Measurements from ENCODE around the gene OR4K14. TPM values are rescaled to one million over a fixed set of nuclear protein-coding genes. Genes with fewer than 3 reads are reported as not detected.

Gene OR4K14
- total and polyA plus RNA-seq, 2 experiments from 2014 or later: not detected

- no peak overlapping the region for H3K4me3 Mint-ChIP-seq
- no peaks in the 10 kb centered on the region for H3K4me1 ChIP-seq (ENCODE audit: insufficient read depth)
- H3K27me3 Mint-ChIP-seq (ENCODE audit: insufficient read depth, low read depth, poor library complexity): no peaks in the 10 kb centered on the region
Measured at GRCh38 chr14:20008156-20008555, 11.0 kb downstream of the OR4K14 start.

More at GRCh38 chr14:20008156-20008555, 11.0 kb downstream of the OR4K14 start:
- Histone ChIP-seq H3K4me3 (no peak overlapping the region), H2AFZ (no peak overlapping the region), H3K27me3 (ENCODE audit: insufficient read depth) (no peaks in the 10 kb centered on the region), H3K9me2 (ENCODE audit: insufficient read depth) (no peaks in the 10 kb centered on the region), H3F3A (replicated peaks; ENCODE audit: low read depth) (no peaks in the 10 kb centered on the region), H3K27ac (ENCODE audit: low read depth) (no peak overlapping the region), H3K36me3 (ENCODE audit: insufficient read depth) (peaks cover 7% of the 10 kb centered on the region; the same call in 1 of the 2 replicates), H3K79me2 (replicated peaks; ENCODE audit: insufficient read depth) (no peaks in the 10 kb centered on the region), H3K4me2 (no peak overlapping the region), H4K20me1 (replicated peaks; ENCODE audit: insufficient read depth) (no peaks in the 10 kb centered on the region)
- Mint-ChIP-seq H3K36me3 (ENCODE audit: low read depth) (peaks cover 17% of the 10 kb centered on the region), H3K9me3 (peaks cover 87% of the 10 kb centered on the region), H3K4me1 (no peaks in the 10 kb centered on the region), H3K27ac (no peak overlapping the region)
- no peak for TF ChIP-seq NANOG (IDR thresholded peaks at IDR 0.05; ENCODE audit: borderline replicate concordance)
- TF ChIP-seq ETS1 (IDR thresholded peaks at IDR 0.05): no peak
- no peak for TF ChIP-seq CREB1 (CRISPR knock-in tag; IDR thresholded peaks at IDR 0.05; ENCODE audit: low read depth)
- no peak for TF ChIP-seq POLR2AphosphoS5 (IDR thresholded peaks at IDR 0.05; ENCODE audit: low read depth)
- no peak for TF ChIP-seq JUNB (IDR thresholded peaks at IDR 0.05; ENCODE audit: unreplicated experiment)
- TF ChIP-seq EZH2 (IDR thresholded peaks at IDR 0.05; ENCODE audit: low read depth, unreplicated experiment): no peak
- TF ChIP-seq, protein P1, sequence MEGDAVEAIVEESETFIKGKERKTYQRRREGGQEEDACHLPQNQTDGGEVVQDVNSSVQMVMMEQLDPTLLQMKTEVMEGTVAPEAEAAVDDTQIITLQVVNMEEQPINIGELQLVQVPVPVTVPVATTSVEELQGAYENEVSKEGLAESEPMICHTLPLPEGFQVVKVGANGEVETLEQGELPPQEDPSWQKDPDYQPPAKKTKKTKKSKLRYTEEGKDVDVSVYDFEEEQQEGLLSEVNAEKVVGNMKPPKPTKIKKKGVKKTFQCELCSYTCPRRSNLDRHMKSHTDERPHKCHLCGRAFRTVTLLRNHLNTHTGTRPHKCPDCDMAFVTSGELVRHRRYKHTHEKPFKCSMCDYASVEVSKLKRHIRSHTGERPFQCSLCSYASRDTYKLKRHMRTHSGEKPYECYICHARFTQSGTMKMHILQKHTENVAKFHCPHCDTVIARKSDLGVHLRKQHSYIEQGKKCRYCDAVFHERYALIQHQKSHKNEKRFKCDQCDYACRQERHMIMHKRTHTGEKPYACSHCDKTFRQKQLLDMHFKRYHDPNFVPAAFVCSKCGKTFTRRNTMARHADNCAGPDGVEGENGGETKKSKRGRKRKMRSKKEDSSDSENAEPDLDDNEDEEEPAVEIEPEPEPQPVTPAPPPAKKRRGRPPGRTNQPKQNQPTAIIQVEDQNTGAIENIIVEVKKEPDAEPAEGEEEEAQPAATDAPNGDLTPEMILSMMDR (conservative IDR thresholded peaks at IDR 0.05; ENCODE audit: low read depth in 2 of 2): no peak
- TF ChIP-seq STAT1 (IDR thresholded peaks at IDR 0.05; ENCODE audit: unreplicated experiment): no peak
- no peak for TF ChIP-seq ZNF331 (CRISPR knock-in tag; IDR thresholded peaks at IDR 0.05; ENCODE audit: low read depth)
- no peak for TF ChIP-seq ZNF114 (CRISPR knock-in tag; IDR thresholded peaks at IDR 0.05)
- TF ChIP-seq, protein P2, sequence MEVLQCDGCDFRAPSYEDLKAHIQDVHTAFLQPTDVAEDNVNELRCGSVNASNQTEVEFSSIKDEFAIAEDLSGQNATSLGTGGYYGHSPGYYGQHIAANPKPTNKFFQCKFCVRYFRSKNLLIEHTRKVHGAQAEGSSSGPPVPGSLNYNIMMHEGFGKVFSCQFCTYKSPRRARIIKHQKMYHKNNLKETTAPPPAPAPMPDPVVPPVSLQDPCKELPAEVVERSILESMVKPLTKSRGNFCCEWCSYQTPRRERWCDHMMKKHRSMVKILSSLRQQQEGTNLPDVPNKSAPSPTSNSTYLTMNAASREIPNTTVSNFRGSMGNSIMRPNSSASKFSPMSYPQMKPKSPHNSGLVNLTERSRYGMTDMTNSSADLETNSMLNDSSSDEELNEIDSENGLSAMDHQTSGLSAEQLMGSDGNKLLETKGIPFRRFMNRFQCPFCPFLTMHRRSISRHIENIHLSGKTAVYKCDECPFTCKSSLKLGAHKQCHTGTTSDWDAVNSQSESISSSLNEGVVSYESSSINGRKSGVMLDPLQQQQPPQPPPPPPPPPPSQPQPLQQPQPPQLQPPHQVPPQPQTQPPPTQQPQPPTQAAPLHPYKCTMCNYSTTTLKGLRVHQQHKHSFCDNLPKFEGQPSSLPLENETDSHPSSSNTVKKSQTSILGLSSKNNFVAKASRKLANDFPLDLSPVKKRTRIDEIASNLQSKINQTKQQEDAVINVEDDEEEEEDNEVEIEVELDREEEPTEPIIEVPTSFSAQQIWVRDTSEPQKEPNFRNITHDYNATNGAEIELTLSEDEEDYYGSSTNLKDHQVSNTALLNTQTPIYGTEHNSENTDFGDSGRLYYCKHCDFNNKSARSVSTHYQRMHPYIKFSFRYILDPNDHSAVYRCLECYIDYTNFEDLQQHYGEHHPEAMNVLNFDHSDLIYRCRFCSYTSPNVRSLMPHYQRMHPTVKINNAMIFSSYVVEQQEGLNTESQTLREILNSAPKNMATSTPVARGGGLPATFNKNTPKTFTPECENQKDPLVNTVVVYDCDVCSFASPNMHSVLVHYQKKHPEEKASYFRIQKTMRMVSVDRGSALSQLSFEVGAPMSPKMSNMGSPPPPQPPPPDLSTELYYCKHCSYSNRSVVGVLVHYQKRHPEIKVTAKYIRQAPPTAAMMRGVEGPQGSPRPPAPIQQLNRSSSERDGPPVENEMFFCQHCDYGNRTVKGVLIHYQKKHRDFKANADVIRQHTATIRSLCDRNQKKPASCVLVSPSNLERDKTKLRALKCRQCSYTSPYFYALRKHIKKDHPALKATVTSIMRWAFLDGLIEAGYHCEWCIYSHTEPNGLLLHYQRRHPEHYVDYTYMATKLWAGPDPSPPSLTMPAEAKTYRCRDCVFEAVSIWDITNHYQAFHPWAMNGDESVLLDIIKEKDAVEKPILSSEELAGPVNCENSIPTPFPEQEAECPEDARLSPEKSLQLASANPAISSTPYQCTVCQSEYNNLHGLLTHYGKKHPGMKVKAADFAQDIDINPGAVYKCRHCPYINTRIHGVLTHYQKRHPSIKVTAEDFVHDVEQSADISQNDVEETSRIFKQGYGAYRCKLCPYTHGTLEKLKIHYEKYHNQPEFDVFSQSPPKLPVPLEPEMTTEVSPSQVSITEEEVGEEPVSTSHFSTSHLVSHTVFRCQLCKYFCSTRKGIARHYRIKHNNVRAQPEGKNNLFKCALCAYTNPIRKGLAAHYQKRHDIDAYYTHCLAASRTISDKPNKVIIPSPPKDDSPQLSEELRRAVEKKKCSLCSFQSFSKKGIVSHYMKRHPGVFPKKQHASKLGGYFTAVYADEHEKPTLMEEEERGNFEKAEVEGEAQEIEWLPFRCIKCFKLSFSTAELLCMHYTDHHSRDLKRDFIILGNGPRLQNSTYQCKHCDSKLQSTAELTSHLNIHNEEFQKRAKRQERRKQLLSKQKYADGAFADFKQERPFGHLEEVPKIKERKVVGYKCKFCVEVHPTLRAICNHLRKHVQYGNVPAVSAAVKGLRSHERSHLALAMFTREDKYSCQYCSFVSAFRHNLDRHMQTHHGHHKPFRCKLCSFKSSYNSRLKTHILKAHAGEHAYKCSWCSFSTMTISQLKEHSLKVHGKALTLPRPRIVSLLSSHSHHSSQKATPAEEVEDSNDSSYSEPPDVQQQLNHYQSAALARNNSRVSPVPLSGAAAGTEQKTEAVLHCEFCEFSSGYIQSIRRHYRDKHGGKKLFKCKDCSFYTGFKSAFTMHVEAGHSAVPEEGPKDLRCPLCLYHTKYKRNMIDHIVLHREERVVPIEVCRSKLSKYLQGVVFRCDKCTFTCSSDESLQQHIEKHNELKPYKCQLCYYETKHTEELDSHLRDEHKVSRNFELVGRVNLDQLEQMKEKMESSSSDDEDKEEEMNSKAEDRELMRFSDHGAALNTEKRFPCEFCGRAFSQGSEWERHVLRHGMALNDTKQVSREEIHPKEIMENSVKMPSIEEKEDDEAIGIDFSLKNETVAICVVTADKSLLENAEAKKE (CRISPR knock-in tag; IDR thresholded peaks at IDR 0.05): no peak
- TF ChIP-seq EZH2phosphoT487 (IDR thresholded peaks at IDR 0.05; ENCODE audit: unreplicated experiment): no peak
- TF ChIP-seq, protein P3, sequence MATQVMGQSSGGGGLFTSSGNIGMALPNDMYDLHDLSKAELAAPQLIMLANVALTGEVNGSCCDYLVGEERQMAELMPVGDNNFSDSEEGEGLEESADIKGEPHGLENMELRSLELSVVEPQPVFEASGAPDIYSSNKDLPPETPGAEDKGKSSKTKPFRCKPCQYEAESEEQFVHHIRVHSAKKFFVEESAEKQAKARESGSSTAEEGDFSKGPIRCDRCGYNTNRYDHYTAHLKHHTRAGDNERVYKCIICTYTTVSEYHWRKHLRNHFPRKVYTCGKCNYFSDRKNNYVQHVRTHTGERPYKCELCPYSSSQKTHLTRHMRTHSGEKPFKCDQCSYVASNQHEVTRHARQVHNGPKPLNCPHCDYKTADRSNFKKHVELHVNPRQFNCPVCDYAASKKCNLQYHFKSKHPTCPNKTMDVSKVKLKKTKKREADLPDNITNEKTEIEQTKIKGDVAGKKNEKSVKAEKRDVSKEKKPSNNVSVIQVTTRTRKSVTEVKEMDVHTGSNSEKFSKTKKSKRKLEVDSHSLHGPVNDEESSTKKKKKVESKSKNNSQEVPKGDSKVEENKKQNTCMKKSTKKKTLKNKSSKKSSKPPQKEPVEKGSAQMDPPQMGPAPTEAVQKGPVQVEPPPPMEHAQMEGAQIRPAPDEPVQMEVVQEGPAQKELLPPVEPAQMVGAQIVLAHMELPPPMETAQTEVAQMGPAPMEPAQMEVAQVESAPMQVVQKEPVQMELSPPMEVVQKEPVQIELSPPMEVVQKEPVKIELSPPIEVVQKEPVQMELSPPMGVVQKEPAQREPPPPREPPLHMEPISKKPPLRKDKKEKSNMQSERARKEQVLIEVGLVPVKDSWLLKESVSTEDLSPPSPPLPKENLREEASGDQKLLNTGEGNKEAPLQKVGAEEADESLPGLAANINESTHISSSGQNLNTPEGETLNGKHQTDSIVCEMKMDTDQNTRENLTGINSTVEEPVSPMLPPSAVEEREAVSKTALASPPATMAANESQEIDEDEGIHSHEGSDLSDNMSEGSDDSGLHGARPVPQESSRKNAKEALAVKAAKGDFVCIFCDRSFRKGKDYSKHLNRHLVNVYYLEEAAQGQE (IDR thresholded peaks at IDR 0.05; ENCODE audit: unreplicated experiment): no peak
- no peak for ATAC-seq
- no peak for DNase-seq (ENCODE audit: low spot score)
